ENCODE results near the gene GUK1.
"Not testable (repeated sequence)": the region's sequence is repeated elsewhere in the genome, so short reads cannot be mapped to it uniquely, and the experiment has no call there.

GUK1 gene

GRCh38 chr1:228178737-228179684 lies 38.9 kb downstream of the GUK1 start:
- no peak for DNase-seq

DNA sequence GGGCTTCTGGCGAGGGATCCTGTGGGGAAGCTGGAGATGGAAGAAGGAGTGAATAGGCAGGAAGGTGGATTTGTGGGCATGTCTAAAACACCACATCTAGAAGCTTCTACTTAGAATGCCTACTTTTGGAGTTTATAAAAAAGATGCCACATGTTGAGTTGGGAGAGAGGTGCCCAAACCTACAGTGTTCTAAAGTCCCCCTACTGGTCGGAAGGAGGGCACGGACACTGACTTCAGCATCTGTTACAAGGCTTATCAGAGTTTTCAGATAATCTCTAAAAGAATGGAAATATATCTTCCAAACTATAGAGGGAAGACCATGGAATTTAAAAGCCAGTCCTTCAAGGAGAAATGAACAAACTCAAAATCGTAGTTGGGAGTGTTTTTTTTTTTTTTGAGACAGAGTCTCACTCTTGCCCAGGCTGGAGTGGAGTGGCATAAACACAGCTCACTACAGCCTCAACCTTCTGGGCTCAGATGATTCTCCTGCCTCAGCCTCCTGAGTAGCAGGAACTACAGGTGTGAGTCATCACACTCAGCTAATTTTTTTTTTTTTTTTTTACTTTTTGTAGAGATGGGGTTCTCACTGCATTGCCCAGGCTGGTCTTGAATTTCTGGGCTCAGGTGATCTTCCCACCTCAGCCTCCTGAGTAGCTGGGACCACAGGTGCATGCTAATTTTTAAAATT lies 40.3 kb downstream of the GUK1 start:
- no peak for DNase-seq

DNA sequence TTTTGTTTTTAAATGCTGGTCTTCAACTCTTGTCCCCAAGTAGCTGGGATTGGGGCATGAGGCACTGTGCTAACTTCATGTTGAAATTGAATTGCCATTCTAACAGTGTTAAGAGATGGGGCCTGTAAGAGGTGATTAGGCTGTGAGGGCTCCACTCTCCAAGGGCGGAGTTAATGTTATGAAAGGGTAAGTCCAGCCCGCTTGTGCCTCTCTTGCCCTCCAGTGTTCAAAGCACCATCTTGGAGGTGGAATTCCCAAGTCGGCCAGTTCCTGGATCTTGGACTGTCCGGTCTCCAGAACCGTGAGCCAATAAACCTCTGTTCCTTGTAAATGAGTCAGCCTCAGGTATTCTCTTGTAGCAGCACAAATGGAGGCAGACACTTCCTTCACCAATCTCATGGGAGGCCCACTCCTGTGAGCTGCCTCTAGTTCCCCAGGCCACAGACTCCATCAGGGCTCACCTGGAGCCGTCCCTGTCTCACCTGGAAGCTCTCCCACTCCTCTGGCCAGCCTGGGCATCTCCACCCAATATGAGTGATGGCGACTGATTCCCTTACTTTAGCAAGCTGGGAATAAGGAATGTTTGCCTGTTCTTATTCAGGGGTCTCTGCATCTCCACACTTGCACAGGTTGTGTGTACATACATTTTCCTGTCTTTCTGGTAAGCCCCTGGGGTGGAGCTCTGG lies 41.0 kb downstream of the GUK1 start:
- DNase-seq = no peak

DNA sequence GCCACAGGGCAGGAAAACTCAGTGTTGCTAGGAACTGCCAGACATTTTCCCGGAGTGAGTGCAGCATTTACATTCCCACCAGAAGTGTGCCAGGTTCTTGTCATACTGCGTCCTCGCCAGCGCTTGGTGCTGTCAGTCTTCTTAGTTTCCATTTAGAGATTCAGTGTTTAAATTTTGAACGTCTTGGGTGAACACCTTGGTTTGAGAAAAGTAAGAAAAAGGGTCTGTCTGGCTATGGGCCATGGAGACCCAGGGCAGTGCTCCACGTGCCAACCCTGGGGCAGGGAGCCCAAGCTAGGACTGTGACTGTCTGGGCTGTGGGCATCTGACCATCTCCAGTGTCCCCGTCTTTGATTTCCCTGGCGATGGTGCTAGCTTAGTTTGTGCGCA lies 41.6 kb downstream of the GUK1 start:
- no peak for DNase-seq

GRCh38 chr1:228182296-228183030 lies 42.4 kb downstream of the GUK1 start:
- DNase-seq = no peak

DNA sequence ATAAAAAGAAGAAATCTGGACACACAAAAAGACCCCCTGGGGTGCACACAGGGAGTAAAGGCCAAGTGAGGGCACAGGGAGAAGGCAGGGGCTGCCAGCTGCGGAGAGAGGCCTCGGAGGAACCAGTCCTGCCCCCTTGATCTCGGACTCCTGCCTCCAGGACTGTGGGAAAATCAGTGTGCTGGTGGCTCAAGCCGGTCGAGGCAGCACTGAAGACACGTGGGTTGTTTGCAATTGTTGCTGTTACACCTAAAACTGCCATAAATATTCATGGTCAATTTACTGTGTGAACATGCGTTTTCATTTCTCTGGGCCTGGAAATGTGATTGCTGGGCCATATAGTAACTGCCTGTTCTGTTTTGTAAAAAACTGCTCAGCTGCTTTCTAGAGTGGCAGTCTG lies 44.1 kb downstream of the GUK1 start:
- DNase-seq = no peak

DNA sequence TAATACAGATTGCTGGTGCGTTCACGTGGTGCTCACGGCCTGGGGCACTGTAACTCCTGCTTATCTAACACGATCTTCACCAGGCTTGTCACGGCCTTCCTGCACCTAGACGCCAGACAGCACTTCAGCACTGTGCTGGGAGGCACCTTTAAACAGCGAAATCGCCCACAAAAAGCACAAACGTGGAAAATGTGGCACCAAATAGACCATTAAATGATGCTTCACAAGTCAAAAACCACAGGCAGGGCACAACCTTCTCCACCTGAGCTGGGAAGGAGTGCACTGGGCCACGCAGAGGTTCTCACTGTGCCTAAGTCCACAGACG lies 45.5 kb downstream of the GUK1 start:
- no peak for DNase-seq

DNA sequence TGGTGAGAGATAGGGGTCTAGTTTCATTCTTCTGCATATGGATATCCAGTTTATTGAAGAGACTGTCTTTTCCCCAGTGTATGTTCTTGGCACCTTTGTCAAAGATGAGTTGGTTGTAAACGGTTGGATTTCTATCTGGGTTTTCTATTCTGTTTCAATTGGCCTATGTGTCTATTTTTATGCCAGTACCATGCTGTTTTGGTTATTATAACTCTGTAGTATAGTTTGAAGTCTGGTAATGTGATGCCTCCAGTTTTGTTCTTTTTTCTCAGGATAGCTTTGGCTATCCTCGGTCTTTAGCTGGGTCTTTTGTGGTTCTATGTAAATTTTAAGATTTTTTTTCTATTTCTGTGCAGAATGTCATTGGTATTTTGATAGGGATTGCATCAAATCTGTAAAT lies 48.2 kb downstream of the GUK1 start:
- DNase-seq = not testable (repeated sequence)

DNA sequence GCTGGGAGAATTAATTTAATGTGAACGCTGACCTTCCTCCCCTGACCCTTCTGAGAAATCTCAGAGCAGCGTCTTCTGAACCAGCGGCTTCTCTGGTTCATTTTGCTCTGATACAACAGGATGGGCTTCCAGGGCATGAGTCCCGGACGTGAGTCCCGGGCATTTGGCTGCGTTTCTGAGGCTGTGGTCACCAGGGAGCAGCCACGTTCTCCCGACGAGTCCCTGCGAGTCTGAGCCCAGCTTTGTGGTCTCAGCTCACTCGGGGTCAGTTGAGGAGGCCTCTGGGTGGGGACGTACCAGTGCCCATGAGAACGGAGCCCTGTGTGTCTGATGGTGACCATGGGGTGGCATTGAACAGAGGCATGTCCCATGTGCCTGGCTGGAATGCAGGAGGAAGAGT lies 50.1 kb downstream of the GUK1 start:
- no peak for DNase-seq

DNA sequence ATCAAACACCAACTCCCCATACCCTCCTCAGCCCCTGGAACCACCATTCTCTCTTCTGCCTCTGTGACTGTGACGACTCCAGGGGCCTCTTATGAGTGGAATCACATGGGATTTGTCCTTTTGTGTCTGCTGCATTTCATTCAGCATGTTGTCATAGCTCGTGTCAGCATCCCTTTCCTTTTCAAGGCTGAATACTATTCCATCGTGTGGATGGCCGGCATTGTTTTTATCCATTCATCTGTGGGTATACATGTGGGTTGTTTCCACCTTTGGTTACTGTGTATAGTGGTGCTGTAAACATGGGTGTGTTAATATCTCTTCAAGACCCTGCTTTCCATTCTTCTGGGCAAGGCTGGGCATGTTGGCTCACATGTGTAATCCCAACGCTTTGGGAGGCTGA lies 50.7 kb downstream of the GUK1 start:
- no peak for DNase-seq

DNA sequence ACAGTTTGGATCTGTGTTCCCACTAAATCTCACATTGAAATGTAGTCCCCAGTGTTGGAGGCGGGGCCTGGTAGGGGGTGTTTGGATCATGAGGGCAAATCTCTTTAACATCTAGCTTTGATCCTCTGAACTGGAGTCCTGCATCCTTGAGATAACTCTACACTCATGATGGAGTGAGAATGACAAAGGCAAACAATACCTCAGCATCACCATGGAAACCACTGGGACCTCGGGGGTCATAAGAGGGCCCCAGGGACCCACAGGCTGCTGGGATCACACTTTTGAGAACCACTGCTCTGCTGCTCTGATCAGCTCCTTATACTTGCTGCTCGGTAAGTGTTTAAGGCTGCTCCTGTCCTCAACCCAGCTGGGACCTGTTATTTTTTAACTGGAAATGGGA lies 54.4 kb downstream of the GUK1 start:
- DNase-seq = no peak

GRCh38 chr1:228194921-228195812 lies 55.1 kb downstream of the GUK1 start:
- no peak for DNase-seq

DNA sequence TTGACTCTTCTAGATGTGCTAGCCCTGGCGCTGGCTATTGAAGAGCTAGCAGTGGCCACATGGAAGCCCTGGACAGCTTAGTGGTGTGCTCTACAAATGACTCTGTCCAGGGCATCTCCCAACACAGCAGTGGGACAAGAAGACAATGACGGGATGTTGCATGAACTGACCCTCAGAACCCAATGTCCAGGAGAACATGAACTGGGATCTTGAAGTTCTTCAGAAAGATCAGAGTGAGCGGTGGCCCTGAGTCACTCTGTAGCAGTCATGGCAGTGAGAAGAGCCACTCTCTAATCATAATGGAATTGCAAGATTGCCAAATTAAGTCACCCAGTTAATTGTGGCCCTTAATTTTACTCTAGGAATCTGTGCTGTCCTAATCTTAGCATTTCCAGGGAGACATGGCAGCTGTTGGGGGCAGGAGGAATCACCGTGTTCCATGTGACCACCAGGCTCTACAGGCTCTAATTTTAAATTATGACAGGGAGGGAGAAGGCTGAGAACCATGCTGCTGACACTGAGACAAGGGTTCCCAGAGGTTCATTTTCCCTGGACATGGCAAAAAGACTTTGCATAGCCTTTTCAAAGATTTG lies 57.6 kb downstream of the GUK1 start:
- no peak for DNase-seq
